Natural killer cell (primary cell): Measurements from ENCODE around the gene E4F1. TPM values are rescaled to one million over a fixed set of nuclear protein-coding genes. Genes with fewer than 3 reads are reported as not detected.

Experiments used
- ATAC-seq, 3 donors: fragments of 150-1000 bp in 2 of 3; fragments of 200-7000 bp in 1 of 3; cut with Tn5 transposase; 1 replicate in 1 of 3; 2 replicates in 2 of 3; pipeline ENCODE4 v1.10.0; 2021; ENCODE audit warnings: mild to moderate bottlenecking in 2 of 3, moderate library complexity in 2 of 3
- DNase-seq, 2 donors: peaks; one replicate each; pipeline versions ENCODE4 v3.0.0 to v3.0.0-alpha.2; 2013 to 2021; ENCODE audit warnings: mixed read lengths in 1 of 2
- H3K27ac ChIP-seq: one replicate; pipeline ENCODE4 v1.5.1; 2013; ENCODE audit warnings: mild to moderate bottlenecking, low read length
- H3K27me3 ChIP-seq: one replicate; pipeline ENCODE4 v1.6.1; 2013; ENCODE audit warnings: low read length; ENCODE audit not compliant: control insufficient read depth, insufficient read depth
- H3K36me3 ChIP-seq: one replicate; pipeline ENCODE4 v1.6.1; 2013; ENCODE audit warnings: low read length; ENCODE audit not compliant: control insufficient read depth, insufficient read depth
- H3K4me1 ChIP-seq: one replicate; pipeline ENCODE4 v1.6.1; 2013; ENCODE audit warnings: low read length; ENCODE audit not compliant: control insufficient read depth, insufficient read depth
- H3K4me3 ChIP-seq: one replicate; pipeline ENCODE4 v1.5.1; 2013; ENCODE audit warnings: low read length
- H3K9me3 ChIP-seq: one replicate; pipeline ENCODE4 v1.6.1; 2013; ENCODE audit warnings: low read length; ENCODE audit not compliant: control insufficient read depth, insufficient read depth
- H3K27ac Mint-ChIP-seq, 2 donors: one replicate each; pipeline ENCODE4 v1.8.0; 2022; ENCODE audit warnings: mild to moderate bottlenecking in 2 of 2, mixed read lengths in 2 of 2, moderate library complexity in 1 of 2
- H3K27me3 Mint-ChIP-seq, 2 donors: one replicate each; pipeline ENCODE4 v1.8.0; 2022; ENCODE audit warnings: low read depth in 2 of 2, mixed read lengths in 2 of 2
- H3K36me3 Mint-ChIP-seq: one replicate; pipeline ENCODE4 v1.8.0; 2022; ENCODE audit warnings: mixed read lengths
- H3K4me1 Mint-ChIP-seq, 2 donors: one replicate each; pipeline ENCODE4 v1.8.0; 2022; ENCODE audit warnings: mixed read lengths in 2 of 2
- H3K4me3 Mint-ChIP-seq: one replicate; pipeline ENCODE4 v1.8.0; 2022; ENCODE audit warnings: mild to moderate bottlenecking, moderate library complexity, mixed read lengths
- H3K9me3 Mint-ChIP-seq, 2 donors: one replicate each; pipeline ENCODE4 v1.8.0; 2022; ENCODE audit warnings: mixed read lengths in 2 of 2
- CTCF ChIP-seq: fragments of 200-600 bp; IDR thresholded peaks from one replicate; pipeline ENCODE4 v1.8.0; 2022; ENCODE audit warnings: antibody characterized with exemption
- WGBS: methylation state at CpG from one replicate; pipeline ENCODE4 v1.1.7; 2013; ENCODE audit warnings: missing lambda C conversion rate; ENCODE audit not compliant: insufficient coverage; 5-methylcytosine and 5-hydroxymethylcytosine counted together
- intact Hi-C: fragments of 100-400 bp; cut with micrococcal nuclease; formaldehyde crosslinking; loops from one replicate; pipeline ENCODE4 v1.14.2; 2022
- total RNA-seq, 4 donors: library from RNA; stranded (reverse); fragments of 120-200 nt in 1 of 4; gene quantifications; one replicate each; pipeline versions ENCODE4 v1.2.3 to v1.2.4, GENCODE V29; 2013 to 2022

The E4F1 gene
- total RNA-seq, 3 donors from 2014 or later (not counting 1 experiment from before 2014, with no cell fraction given) = 43.6 to 45.7 (median 45.7) TPM

GRCh38 chr16:2180962-2181923 lies 42.1 kb upstream of the E4F1 start:
- Histone ChIP-seq H3K4me1 (no peaks in the 10 kb centered on the region), H3K27ac (no peak overlapping the region), H3K27me3 (no peaks in the 10 kb centered on the region), H3K36me3 (peaks cover 9% of the 10 kb centered on the region), H3K9me3 (no peaks in the 10 kb centered on the region), H3K4me3 (no peak overlapping the region)
- Mint-ChIP-seq H3K27ac (no peak overlapping the region), H3K4me3 (no peak overlapping the region), H3K9me3 (no peaks in the 10 kb centered on the region), H3K36me3 (no peaks in the 10 kb centered on the region), H3K4me1 (peaks cover 0 to 6% of the 10 kb centered on the region in 2 donors), H3K27me3 (no peaks in the 10 kb centered on the region)
- DNase-seq = no peak
- no peak for ATAC-seq
- intact Hi-C loops = no loop called here
- WGBS = 91% methylated on average over 46 of the region's 46 CpGs
- TF ChIP-seq CTCF = no peak

GRCh38 chr16:2181952-2182351 lies 41.4 kb upstream of the E4F1 start:
- no peak overlapping the region for H3K4me3 ChIP-seq
- no peak for TF ChIP-seq CTCF
- Mint-ChIP-seq H3K36me3 (no peaks in the 10 kb centered on the region), H3K27ac (no peak overlapping the region), H3K9me3 (no peaks in the 10 kb centered on the region), H3K27me3 (no peaks in the 10 kb centered on the region), H3K4me3 (no peak overlapping the region), H3K4me1 (peaks cover 0 to 6% of the 10 kb centered on the region in 2 donors)
- no peaks in the 10 kb centered on the region for H3K27me3 ChIP-seq
- H3K36me3 ChIP-seq = peaks cover 6% of the 10 kb centered on the region
- intact Hi-C loops = no loop called here
- no peak overlapping the region for H3K27ac ChIP-seq
- H3K9me3 ChIP-seq = no peaks in the 10 kb centered on the region
- ATAC-seq (no peak), DNase-seq (no peak)
- WGBS = 83% methylated on average over 20 of the region's 20 CpGs
- H3K4me1 ChIP-seq = no peaks in the 10 kb centered on the region

- DNase-seq (no peak), ATAC-seq (no peak)
- H3K9me3 ChIP-seq = no peaks in the 10 kb centered on the region
- 94% methylated on average over 30 of the region's 30 CpGs for WGBS
- no peak for TF ChIP-seq CTCF
- Mint-ChIP-seq H3K27me3 (no peaks in the 10 kb centered on the region), H3K36me3 (no peaks in the 10 kb centered on the region), H3K9me3 (no peaks in the 10 kb centered on the region), H3K27ac (no peak overlapping the region), H3K4me3 (no peak overlapping the region), H3K4me1 (peaks cover 0 to 6% of the 10 kb centered on the region in 2 donors)
- H3K27me3 ChIP-seq = no peaks in the 10 kb centered on the region
- no peak overlapping the region for H3K4me3 ChIP-seq
- intact Hi-C loops = no loop called here
- no peaks in the 10 kb centered on the region for H3K4me1 ChIP-seq
- no peak overlapping the region for H3K27ac ChIP-seq
- H3K36me3 ChIP-seq = no peaks in the 10 kb centered on the region
These were observed 39.7 kb upstream of the E4F1 start for GRCh38 chr16:2183671-2184070.
